HG03575 (cell line): ENCODE measurements around the gene KRTAP9-4.
"Not testable (repeated sequence)": the region's sequence is repeated elsewhere in the genome, so short reads cannot be mapped to it uniquely, and the experiment has no call there.

ENCODE experiments used
- ATAC-seq: cut with Tn5 transposase; IDR thresholded peaks from one replicate; pipeline ENCODE4 v1.9.1; 2021; ENCODE audit not compliant: unreplicated experiment, insufficient number of reproducible peaks, low FRiP score; ENCODE audit errors: extremely low read depth

Gene KRTAP9-4, protein sequence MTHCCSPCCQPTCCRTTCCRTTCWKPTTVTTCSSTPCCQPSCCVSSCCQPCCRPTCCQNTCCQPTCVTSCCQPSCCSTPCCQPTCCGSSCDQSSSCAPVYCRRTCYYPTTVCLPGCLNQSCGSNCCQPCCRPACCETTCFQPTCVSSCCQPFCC

DNA sequence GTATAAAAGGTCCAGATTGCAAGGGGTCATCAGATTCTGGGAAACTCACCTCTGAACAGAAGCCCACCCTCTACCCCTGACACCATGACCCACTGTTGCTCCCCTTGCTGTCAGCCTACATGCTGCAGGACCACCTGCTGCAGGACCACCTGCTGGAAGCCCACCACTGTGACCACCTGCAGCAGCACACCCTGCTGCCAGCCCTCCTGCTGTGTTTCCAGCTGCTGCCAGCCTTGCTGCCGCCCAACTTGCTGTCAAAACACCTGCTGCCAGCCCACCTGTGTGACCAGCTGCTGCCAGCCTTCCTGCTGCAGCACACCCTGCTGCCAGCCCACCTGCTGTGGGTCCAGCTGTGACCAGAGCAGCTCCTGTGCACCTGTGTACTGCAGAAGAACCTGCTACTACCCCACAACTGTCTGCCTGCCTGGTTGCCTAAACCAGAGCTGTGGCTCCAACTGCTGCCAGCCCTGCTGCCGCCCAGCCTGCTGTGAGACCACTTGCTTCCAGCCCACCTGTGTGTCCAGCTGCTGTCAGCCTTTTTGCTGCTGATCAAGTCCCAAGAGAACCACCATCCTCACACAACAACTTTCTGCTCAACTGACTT, at the start of gene KRTAP9-4:
Gene KRTAP9-4 (plus strand): TSS at position 51 of the 604 bp plus-strand sequence. CDS start 34 bp downstream, at position 85.
- not testable (repeated sequence) for ATAC-seq

GRCh38 chr17:41211845-41212466, 37.5 kb upstream of the KRTAP9-4 start:
- ATAC-seq = no peak

DNA sequence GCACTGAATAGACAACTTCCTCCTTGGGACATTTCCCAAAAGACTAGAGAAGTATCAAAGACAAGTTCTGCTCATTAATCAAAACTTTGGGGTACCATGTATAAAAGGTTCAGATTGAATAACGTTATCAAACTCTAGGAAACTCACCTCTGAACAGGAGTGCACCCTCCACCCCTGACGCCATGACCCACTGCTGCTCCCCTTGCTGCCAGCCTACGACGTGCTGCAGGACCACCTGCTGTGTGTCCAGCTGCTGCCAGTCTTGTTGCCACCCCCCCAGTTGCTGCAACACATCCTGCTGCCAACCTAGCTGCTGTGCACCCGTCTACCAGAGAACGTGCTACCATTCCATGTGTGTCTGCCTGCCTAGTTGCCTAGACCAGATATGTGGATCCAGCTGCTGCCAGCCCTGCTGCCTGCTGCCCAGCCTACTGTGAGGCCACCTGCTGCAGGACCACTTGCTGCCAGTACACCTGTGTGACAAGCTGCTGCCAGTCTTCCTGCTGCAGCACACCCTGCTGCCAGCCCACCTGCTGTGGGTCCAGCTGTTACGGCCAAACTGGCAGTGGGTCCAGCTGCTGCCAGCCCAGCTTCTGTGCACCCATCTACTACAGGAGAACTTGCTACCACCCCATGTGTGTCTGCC, 36.8 kb upstream of the KRTAP9-4 start:
- ATAC-seq = no peak

DNA sequence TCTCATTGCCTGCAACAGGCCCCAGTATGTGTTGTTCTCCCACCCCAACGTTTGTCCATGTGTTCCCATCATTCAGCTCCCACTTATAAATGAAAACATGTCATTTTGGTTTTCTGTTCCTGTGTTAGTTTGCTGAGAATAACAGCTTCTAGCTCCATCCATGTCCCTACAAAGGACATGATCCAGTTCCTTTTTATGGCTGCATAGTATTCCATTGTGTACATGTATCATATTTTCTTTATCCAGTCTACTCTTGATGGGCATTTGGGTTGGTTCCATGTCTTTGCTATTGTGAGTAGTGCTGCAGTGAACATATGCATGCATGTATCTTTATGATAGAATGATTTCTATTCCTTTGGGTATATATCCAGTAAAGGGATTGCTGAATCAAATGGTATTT, 33.8 kb upstream of the KRTAP9-4 start:
- no peak for ATAC-seq

DNA sequence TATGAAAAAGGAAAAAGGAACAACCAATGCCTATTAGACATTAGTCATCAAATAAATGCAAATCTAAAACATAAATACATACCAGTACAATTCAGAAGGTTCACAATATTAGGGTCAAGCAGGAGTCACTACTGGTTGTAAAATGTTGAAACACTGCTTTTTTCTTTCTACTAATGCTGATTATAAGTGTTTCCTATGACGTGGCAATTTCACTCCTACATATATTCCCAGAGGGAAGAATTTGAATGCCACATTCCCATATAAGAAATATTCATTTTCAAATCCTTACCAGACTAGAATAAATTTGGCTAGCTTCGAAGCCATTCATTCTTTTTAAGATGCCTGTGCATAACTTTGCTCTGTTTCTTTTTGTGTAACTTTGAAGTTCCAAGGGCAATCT, 25.7 kb upstream of the KRTAP9-4 start:
- no peak for ATAC-seq

DNA sequence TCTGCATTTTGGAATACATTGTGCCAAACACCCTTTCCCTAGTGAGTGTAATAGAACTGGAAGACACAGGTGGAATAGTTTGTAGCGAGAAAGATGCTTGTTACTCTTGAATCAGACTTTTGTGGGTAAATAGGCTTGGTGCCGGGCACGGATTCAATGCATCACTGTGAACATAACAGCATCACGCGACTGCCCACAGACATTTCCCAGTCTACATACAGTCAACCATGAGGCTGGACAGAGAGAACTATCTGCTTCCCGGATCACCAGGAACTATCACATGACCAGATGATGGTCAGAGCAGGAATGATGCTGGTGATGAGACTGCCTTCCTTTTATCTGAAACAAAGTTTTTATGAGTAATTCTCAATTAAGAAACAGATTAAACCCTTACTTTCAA, 23.4 kb upstream of the KRTAP9-4 start:
- ATAC-seq = no peak

- not testable (repeated sequence) for ATAC-seq
Measured at GRCh38 chr17:41226598-41227095, 22.8 kb upstream of the KRTAP9-4 start, which contains the start of gene KRTAP9-2. KRTAP9-2 (plus strand) TSS chr17:41226648; CDS start chr17:41226655, 7 bp downstream.

DNA sequence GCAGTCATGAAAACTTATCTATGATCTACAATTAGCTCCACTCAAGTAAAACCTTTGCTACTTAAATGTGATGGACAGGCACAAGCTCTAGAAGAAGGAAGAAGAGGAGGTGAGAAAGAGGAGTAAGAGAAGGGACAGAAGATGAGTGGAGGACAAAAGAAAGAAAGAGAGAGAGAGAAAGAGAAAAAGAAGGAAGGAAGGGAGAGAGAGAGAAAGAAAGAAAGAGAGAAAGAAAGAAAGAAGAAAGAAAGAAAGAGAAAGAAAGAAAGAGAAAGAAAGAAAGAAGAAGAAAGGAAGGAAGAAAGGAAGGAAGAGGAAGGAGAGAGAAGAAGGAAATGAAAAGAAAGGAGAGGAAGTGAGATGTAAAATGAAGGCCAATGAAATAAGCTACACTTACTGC, 19.4 kb upstream of the KRTAP9-4 start:
- ATAC-seq = no peak

- ATAC-seq = no peak
Measured at GRCh38 chr17:41231731-41232130, 17.8 kb upstream of the KRTAP9-4 start.

DNA sequence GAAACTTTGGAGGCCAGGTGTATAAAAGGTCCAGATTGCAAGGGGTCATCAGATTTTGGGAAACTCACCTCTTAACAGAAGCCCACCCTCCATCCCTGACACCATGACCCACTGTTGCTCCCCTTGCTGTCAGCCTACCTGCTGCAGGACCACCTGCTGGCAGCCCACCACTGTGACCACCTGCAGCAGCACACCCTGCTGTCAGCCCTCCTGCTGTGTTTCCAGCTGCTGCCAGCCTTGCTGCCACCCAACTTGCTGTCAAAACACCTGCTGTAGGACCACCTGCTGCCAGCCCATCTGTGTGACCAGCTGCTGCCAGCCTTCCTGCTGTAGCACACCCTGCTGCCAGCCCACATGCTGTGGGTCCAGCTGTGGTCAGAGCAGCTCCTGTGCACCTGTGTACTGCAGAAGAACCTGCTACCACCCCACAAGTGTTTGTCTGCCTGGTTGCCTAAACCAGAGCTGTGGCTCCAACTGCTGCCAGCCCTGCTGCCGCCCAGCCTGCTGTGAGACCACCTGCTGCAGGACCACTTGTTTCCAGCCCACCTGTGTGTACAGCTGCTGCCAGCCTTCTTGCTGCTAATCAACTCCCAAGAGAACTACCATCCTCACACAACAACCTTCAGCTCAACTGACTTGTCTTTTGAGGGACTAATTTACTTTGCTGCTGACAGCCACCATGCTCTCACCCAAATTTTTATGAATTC, 16.9 kb upstream of the KRTAP9-4 start, which contains the start of gene KRTAP9-3:
Gene KRTAP9-3 (plus strand): TSS at position 51 of the 707 bp plus-strand sequence. CDS start 53 bp downstream, at position 104.
- not testable (repeated sequence) for ATAC-seq

GRCh38 chr17:41237116-41237515, 12.4 kb upstream of the KRTAP9-4 start:
- not testable (repeated sequence) for ATAC-seq

DNA sequence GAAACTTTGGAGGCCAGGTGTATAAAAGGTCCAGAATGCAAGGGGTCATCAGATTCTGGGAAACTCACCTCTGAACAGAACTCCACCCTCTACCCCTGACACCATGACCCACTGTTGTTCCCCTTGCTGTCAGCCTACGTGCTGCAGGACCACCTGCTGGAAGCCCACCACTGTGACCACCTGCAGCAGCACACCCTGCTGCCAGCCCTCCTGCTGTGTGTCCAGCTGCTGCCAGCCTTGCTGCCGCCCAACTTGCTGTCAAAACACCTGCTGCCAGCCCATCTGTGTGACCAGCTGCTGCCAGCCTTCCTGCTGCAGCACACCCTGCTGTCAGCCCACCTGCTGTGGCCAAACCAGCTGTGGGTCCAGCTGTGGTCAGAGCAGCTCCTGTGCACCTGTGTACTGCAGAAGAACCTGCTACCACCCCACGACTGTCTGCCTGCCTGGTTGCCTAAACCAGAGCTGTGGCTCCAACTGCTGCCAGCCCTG, 11.5 kb upstream of the KRTAP9-4 start, which contains the start of gene KRTAP9-8:
Gene KRTAP9-8 (plus strand): TSS at position 51 of the 489 bp plus-strand sequence. CDS start 53 bp downstream, at position 104.
- ATAC-seq = not testable (repeated sequence)

- not testable (repeated sequence) for ATAC-seq
Measured at GRCh38 chr17:41246995-41247787, 2.3 kb upstream of the KRTAP9-4 start.

DNA sequence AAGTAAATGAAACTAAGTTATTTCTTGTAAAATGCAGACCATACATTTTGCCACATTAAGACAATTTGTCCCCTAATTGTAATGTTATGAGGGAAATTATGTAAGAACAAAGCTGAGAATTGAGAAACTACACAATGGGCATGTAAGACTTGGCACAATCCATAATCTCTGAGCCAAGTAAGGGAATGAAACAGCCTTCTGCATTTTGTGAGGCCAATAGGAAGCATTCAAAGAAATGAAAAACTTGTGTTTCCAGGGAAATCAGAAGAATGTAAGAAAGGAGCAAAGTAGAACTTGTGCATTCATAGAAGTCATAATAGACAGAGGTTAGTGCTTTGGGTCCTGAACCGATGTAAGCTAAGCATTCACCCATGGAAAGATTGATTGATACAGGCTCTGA, 1.8 kb downstream of the KRTAP9-4 start:
- ATAC-seq = no peak

DNA sequence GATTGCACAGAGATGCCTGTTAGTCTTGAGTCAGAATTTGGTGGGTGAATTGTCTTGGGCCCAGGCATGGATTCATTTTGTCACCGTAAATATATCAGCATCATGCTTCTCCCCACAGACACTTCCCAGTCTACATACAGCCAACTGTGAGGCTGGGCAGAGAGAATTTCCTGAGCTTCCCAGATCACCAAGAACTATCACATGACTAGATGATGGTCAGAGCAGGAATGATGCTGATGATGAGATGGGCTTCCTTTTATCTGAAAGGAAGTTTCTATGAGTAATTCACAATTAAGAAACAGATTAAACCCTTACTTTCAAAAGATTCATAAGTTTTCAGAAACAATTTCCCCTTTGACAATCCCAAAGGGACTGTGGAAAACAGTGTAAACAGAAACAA, 5.4 kb downstream of the KRTAP9-4 start:
- ATAC-seq = no peak

DNA sequence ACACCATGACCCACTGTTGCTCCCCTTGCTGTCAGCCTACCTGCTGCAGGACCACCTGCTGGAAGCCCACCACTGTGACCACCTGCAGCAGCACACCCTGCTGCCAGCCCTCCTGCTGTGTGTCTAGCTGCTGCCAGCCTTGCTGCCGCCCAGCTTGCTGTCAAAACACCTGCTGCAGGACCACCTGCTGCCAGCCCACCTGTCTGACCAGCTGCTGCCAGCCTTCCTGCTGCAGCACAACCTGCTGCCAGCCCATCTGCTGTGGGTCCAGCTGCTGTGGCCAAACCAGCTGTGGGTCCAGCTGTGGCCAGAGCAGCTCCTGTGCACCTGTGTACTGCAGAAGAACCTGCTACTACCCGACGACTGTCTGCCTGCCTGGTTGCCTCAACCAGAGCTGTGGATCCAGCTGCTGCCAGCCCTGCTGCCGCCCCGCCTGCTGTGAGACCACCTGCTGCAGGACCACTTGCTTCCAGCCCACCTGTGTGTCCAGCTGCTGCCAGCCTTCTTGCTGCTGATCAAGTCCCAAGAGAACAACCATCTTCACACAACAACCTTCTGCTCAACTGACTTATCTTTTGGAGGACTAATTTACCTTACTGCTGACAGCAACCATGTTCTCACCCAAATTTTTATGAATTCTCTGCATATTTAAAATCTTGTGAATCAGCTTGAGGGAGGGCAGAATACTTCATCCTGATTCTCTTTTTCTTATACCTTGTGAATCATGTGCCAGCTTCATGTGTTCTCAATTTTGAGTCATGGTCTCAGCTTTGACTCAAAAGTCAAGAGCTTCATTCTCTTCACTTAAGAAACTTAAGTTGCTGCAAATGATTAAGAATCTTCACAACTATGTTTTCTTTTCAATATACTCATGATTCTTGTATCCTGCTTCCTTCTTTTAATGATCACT, 6.1 kb downstream of the KRTAP9-4 start, which contains the start of gene KRTAP9-9:
Gene KRTAP9-9 (plus strand): TSS at position 4 of the 910 bp plus-strand sequence.
- ATAC-seq = not testable (repeated sequence)

GRCh38 chr17:41256291-41256685, 6.8 kb downstream of the KRTAP9-4 start:
- ATAC-seq = no peak
